H9 (cell line): Measurements from ENCODE around the gene NPTN. TPM values are rescaled to one million over a fixed set of nuclear protein-coding genes. Genes with fewer than 3 reads are reported as not detected.

ENCODE experiments used
- DNase-seq: peaks from one replicate; pipeline ENCODE4 v3.0.0-alpha.2; 2017
- H2AFZ ChIP-seq: one replicate; pipeline ENCODE4 v1.6.1; 2013; ENCODE audit warnings: mild to moderate bottlenecking, low read length, control low read depth, moderate library complexity
- H2AK5ac ChIP-seq: 2 replicates; pipeline ENCODE4 v1.6.1; 2013; ENCODE audit warnings: low read length, control low read depth, mixed read lengths; ENCODE audit not compliant: insufficient read length
- H2BK120ac ChIP-seq: one replicate; pipeline ENCODE4 v1.6.1; 2013; ENCODE audit warnings: low read depth, mild to moderate bottlenecking, low read length, control low read depth, inconsistent platforms; ENCODE audit not compliant: poor library complexity, severe bottlenecking
- H2BK12ac ChIP-seq: 2 replicates; pipeline ENCODE4 v1.6.1; 2013; ENCODE audit warnings: low read length, control low read depth, mixed read lengths, low read depth; ENCODE audit not compliant: insufficient read length
- H2BK15ac ChIP-seq: 2 replicates; pipeline ENCODE4 v1.6.1; 2013; ENCODE audit warnings: low read depth, low read length, control low read depth
- H2BK20ac ChIP-seq: one replicate; pipeline ENCODE4 v1.6.1; 2013; ENCODE audit warnings: low read depth, mild to moderate bottlenecking, low read length, control low read depth, inconsistent platforms; ENCODE audit not compliant: poor library complexity, severe bottlenecking
- H2BK5ac ChIP-seq: 2 replicates; pipeline ENCODE4 v1.6.1; 2013; ENCODE audit warnings: low read length, control low read depth, mixed read lengths; ENCODE audit not compliant: insufficient read length
- H3K14ac ChIP-seq: 2 replicates; pipeline ENCODE4 v1.6.1; 2013; ENCODE audit warnings: low read length, control low read depth; ENCODE audit not compliant: insufficient read depth
- H3K18ac ChIP-seq: 2 replicates; pipeline ENCODE4 v1.6.1; 2013; ENCODE audit warnings: low read depth, mild to moderate bottlenecking, mixed read lengths, low read length, control low read depth; ENCODE audit not compliant: insufficient read length
- H3K23ac ChIP-seq: 2 replicates; pipeline ENCODE4 v1.6.1; 2013; ENCODE audit warnings: low read length, control low read depth, mixed read lengths, low read depth; ENCODE audit not compliant: insufficient read length
- H3K23me2 ChIP-seq: 2 replicates; pipeline ENCODE4 v1.6.1; 2013; ENCODE audit warnings: low read depth, mild to moderate bottlenecking, mixed read lengths, low read length, control low read depth; ENCODE audit not compliant: insufficient read length, poor library complexity, severe bottlenecking
- H3K27ac ChIP-seq: 2 replicates; pipeline ENCODE4 v1.5.1; 2013; ENCODE audit warnings: low read length, control low read depth, mixed read lengths, low read depth; ENCODE audit not compliant: insufficient read length
- H3K27me3 ChIP-seq: 2 replicates; pipeline ENCODE4 v1.6.1; 2013; ENCODE audit warnings: low read length, control low read depth, inconsistent platforms; ENCODE audit not compliant: insufficient read depth
- H3K4ac ChIP-seq: 2 replicates; pipeline ENCODE4 v1.6.1; 2013; ENCODE audit warnings: low read depth, mild to moderate bottlenecking, control low read depth, inconsistent platforms, low read length, moderate library complexity
- H3K4me1 ChIP-seq: 2 replicates; pipeline ENCODE4 v1.6.1; 2013; ENCODE audit warnings: low read length, control low read depth, inconsistent platforms; ENCODE audit not compliant: insufficient read depth
- H3K4me2 ChIP-seq: 2 replicates; pipeline ENCODE4 v1.6.1; 2013; ENCODE audit warnings: low read length, control low read depth, mixed read lengths; ENCODE audit not compliant: insufficient read length, insufficient read depth
- H3K56ac ChIP-seq: 2 replicates; pipeline ENCODE4 v1.6.1; 2013; ENCODE audit warnings: low read depth, mild to moderate bottlenecking, mixed read lengths, low read length, control low read depth; ENCODE audit not compliant: insufficient read length
- H3K79me1 ChIP-seq: 2 replicates; pipeline ENCODE4 v1.6.1; 2013; ENCODE audit warnings: low read depth, mild to moderate bottlenecking, moderate library complexity, low read length, control low read depth, inconsistent platforms; ENCODE audit not compliant: insufficient read depth, poor library complexity, severe bottlenecking
- H3K79me2 ChIP-seq: 2 replicates; pipeline ENCODE4 v1.6.1; 2013; ENCODE audit warnings: low read length, control low read depth, inconsistent platforms; ENCODE audit not compliant: insufficient read depth
- H3K9ac ChIP-seq: 2 replicates; pipeline ENCODE4 v1.6.1; 2013; ENCODE audit warnings: low read length, control low read depth, mixed read lengths; ENCODE audit not compliant: insufficient read length; ENCODE audit errors: extremely low read depth
- H3K9me3 ChIP-seq: one replicate; pipeline ENCODE4 v1.6.1; 2013; ENCODE audit warnings: low read depth, low read length, inconsistent platforms; ENCODE audit not compliant: control insufficient read depth
- H3T11ph ChIP-seq: one replicate; pipeline ENCODE4 v1.6.1; 2013; ENCODE audit warnings: mild to moderate bottlenecking, low read length, control low read depth, inconsistent platforms
- H4K20me1 ChIP-seq: one replicate; pipeline ENCODE4 v1.6.1; 2013; ENCODE audit not compliant: control insufficient read depth, insufficient read length, insufficient read depth
- H4K5ac ChIP-seq: 2 replicates; pipeline ENCODE4 v1.6.1; 2013; ENCODE audit warnings: low read depth, mild to moderate bottlenecking, mixed read lengths, low read length, control low read depth; ENCODE audit not compliant: insufficient read length
- H4K8ac ChIP-seq: replicated peaks from 2 replicates; pipeline ENCODE4 v1.6.1; 2013; ENCODE audit warnings: low read length, control low read depth, mixed read lengths, low read depth; ENCODE audit not compliant: insufficient read length
- H4K91ac ChIP-seq: 2 replicates; pipeline ENCODE4 v1.6.1; 2013; ENCODE audit warnings: low read depth, mild to moderate bottlenecking, moderate library complexity, mixed read lengths, low read length, control low read depth; ENCODE audit not compliant: insufficient read length
- H3K27ac Mint-ChIP-seq, 3 experiments: 2 replicates in 2 of 3; 3 replicates in 1 of 3; pipeline ENCODE4 v1.8.0; 2020 to 2021; ENCODE audit warnings: mixed read lengths in 3 of 3, mild to moderate bottlenecking in 1 of 3, moderate library complexity in 1 of 3
- H3K27me3 Mint-ChIP-seq: 2 replicates; pipeline ENCODE4 v1.8.0; 2021; ENCODE audit warnings: low read depth, mild to moderate bottlenecking, moderate library complexity, mixed read lengths
- H3K36me3 Mint-ChIP-seq, 3 experiments: 2 replicates in 2 of 3; 3 replicates in 1 of 3; pipeline ENCODE4 v1.8.0; 2020 to 2021; ENCODE audit warnings: low read depth in 3 of 3, mixed read lengths in 3 of 3; ENCODE audit not compliant: insufficient read depth in 1 of 3
- H3K4me1 Mint-ChIP-seq, 2 experiments: 2 replicates each; pipeline ENCODE4 v1.8.0; 2020; ENCODE audit warnings: mixed read lengths in 2 of 2
- H3K4me3 Mint-ChIP-seq, 2 experiments: 2 replicates in 1 of 2; 3 replicates in 1 of 2; pipeline ENCODE4 v1.8.0; 2020 to 2021; ENCODE audit warnings: mild to moderate bottlenecking in 2 of 2, mixed read lengths in 2 of 2, moderate library complexity in 1 of 2
- H3K9me3 Mint-ChIP-seq, 2 experiments: 2 replicates in 1 of 2; 3 replicates in 1 of 2; pipeline ENCODE4 v1.8.0; 2020; ENCODE audit warnings: mild to moderate bottlenecking in 2 of 2, mixed read lengths in 2 of 2, moderate library complexity in 1 of 2
- WGBS: extraction: QIAGEN DNeasy Blood & Tissue Kit; methylation state at CpG from one replicate; pipeline ENCODE4 v1.1.7; 2013; ENCODE audit warnings: missing lambda C conversion rate, low lambda C conversion rate, mixed read lengths; ENCODE audit not compliant: insufficient read length; ENCODE audit errors: extremely low coverage; 5-methylcytosine and 5-hydroxymethylcytosine counted together
- total RNA-seq: library from RNA; stranded (reverse); gene quantifications from 2 replicates; pipeline ENCODE4 v1.2.1, GENCODE V29; 2021
- TF ChIP-seq, protein P1 (sequence below): fragments of 200-600 bp; sonication (generic); conservative IDR thresholded peaks from 3 replicates; pipeline ENCODE4 v1.8.0; 2021; ENCODE audit warnings: antibody characterized with exemption, mild to moderate bottlenecking

NPTN gene
- total RNA-seq, 1 experiment from 2014 or later = 89.1 TPM

DNA sequence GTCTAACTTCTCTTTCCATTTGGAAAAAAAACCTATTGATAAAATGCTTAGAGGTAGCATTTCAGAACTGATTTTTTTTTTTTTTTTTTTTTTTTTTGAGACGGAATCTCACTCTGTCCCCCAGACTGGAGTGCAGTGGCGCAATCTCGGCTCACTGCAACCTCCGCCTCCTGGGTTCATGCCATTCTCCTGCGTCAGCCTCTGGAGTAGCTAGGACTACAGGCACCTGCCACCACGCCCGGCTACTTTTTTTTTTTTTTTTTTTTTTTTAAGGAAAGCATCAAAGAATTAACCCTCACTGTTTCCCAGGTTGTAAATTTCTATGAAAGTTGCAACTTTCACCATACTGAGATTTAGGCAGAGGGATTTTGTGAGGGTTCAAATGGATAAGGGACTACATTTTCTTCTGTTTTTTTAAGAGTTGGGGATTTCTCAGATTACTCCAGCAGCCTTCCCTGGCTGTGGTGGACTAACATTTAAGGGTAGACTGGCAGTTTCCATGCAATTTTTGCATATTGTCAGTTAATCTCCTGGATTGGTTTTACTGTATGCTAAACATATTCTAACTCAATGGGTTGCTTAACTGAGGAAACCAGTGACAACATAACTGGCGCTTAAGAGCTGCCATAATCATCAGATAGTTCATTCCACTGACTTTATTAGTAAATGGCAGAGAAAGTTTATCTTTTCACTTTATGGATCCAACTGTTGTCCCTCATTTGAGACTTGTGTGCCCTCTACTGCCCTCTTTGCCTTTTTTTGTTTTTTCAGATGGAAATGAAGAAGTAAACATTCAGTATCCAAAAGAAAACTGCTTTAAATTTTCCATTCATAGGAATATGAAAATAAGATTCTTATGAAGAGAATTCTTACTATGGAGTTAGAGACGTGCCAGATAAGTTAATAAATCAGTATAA is 93.7 kb downstream of the NPTN start:
- H3K79me2 ChIP-seq = no peaks in the 10 kb centered on the region
- H3K14ac ChIP-seq = no peak overlapping the region
- H3K4me2 ChIP-seq = no peak overlapping the region
- H2BK5ac ChIP-seq = no peak overlapping the region
- H3K27me3 Mint-ChIP-seq = no peaks in the 10 kb centered on the region
- H2BK120ac ChIP-seq = no peak overlapping the region
- H3K4me1 Mint-ChIP-seq = no peaks in the 10 kb centered on the region
- H4K91ac ChIP-seq = no peak overlapping the region
- H3K27me3 ChIP-seq = no peaks in the 10 kb centered on the region
- no peaks in the 10 kb centered on the region for H4K20me1 ChIP-seq
- H2BK20ac ChIP-seq = no peak overlapping the region
- H3K4me3 Mint-ChIP-seq = no peak overlapping the region
- H3K9me3 Mint-ChIP-seq = no peaks in the 10 kb centered on the region
- DNase-seq = no peak
- H3K36me3 Mint-ChIP-seq = no peaks in the 10 kb centered on the region
- no peak overlapping the region for H4K8ac ChIP-seq
- H3K27ac Mint-ChIP-seq = no peak overlapping the region
- no peak overlapping the region for H3K9ac ChIP-seq
- TF ChIP-seq, protein P1, sequence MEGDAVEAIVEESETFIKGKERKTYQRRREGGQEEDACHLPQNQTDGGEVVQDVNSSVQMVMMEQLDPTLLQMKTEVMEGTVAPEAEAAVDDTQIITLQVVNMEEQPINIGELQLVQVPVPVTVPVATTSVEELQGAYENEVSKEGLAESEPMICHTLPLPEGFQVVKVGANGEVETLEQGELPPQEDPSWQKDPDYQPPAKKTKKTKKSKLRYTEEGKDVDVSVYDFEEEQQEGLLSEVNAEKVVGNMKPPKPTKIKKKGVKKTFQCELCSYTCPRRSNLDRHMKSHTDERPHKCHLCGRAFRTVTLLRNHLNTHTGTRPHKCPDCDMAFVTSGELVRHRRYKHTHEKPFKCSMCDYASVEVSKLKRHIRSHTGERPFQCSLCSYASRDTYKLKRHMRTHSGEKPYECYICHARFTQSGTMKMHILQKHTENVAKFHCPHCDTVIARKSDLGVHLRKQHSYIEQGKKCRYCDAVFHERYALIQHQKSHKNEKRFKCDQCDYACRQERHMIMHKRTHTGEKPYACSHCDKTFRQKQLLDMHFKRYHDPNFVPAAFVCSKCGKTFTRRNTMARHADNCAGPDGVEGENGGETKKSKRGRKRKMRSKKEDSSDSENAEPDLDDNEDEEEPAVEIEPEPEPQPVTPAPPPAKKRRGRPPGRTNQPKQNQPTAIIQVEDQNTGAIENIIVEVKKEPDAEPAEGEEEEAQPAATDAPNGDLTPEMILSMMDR = no peak
- H3K18ac ChIP-seq = no peak overlapping the region
- no peak overlapping the region for H2BK12ac ChIP-seq
- H3K4ac ChIP-seq = no peak overlapping the region
- no peak overlapping the region for H3K56ac ChIP-seq
- no peaks in the 10 kb centered on the region for H3K79me1 ChIP-seq
- no peak overlapping the region for H3K23ac ChIP-seq
- H4K5ac ChIP-seq = no peak overlapping the region
- no peak overlapping the region for H3K27ac ChIP-seq
- no peak overlapping the region for H2AFZ ChIP-seq
- no CpG with 5 or more reads among the region's 9 CpGs for WGBS
- H2AK5ac ChIP-seq = no peak overlapping the region
- H3K23me2 ChIP-seq = no peaks in the 10 kb centered on the region
- H2BK15ac ChIP-seq = no peak overlapping the region
- H3K9me3 ChIP-seq = no peaks in the 10 kb centered on the region
- no peaks in the 10 kb centered on the region for H3K4me1 ChIP-seq
- no peak overlapping the region for H3T11ph ChIP-seq
